ENCODE data around the gene IRF9.

Gene IRF9

GRCh38 chr14:24179961-24180796 lies 19.1 kb downstream of the IRF9 start (continued):
- TF ChIP-seq TSHZ2 (CRISPR knock-in tag; IDR thresholded peaks at IDR 0.05), result no peak

- TF ChIP-seq PPARA (CRISPR knock-in tag; IDR thresholded peaks at IDR 0.05; ENCODE audit: borderline replicate concordance) (no peak), ZNF565 (CRISPR knock-in tag; conservative IDR thresholded peaks at IDR 0.05; ENCODE audit: low read depth) (no peak), BACH2 (CRISPR knock-in tag; IDR thresholded peaks at IDR 0.05; ENCODE audit: borderline replicate concordance) (no peak), TOX (CRISPR knock-in tag; IDR thresholded peaks at IDR 0.05; ENCODE audit: borderline replicate concordance) (no peak), TCF4 (CRISPR knock-in tag; IDR thresholded peaks at IDR 0.05; ENCODE audit: borderline replicate concordance) (no peak), OSR1 (CRISPR knock-in tag; IDR thresholded peaks at IDR 0.05) (no peak), PATZ1 (CRISPR knock-in tag; IDR thresholded peaks at IDR 0.05; ENCODE audit: borderline replicate concordance) (no peak), CSDC2 (CRISPR knock-in tag; IDR thresholded peaks at IDR 0.05) (no peak), POU6F1 (CRISPR knock-in tag; IDR thresholded peaks at IDR 0.05; ENCODE audit: borderline replicate concordance, low read depth) (no peak), ZC3H10 (CRISPR knock-in tag; IDR thresholded peaks at IDR 0.05) (no peak), GLIS3 (CRISPR knock-in tag; IDR thresholded peaks at IDR 0.05) (no peak; the same call in 1 of the 2 replicates), SNAI2 (CRISPR knock-in tag; IDR thresholded peaks at IDR 0.05) (no peak), ARNTL (CRISPR knock-in tag; IDR thresholded peaks at IDR 0.05; ENCODE audit: borderline replicate concordance, low read depth) (no peak), ESRRG (CRISPR knock-in tag; IDR thresholded peaks at IDR 0.05) (no peak), CSRNP3 (CRISPR knock-in tag; IDR thresholded peaks at IDR 0.05) (no peak), ZNF70 (CRISPR knock-in tag; IDR thresholded peaks at IDR 0.05) (no peak)
- no peak for ATAC-seq
Observed at GRCh38 chr14:24181371-24182077, 20.5 kb downstream of the IRF9 start.

GRCh38 chr14:24182110-24182882 lies 21.2 kb downstream of the IRF9 start:
- ATAC-seq, result no peak
- TF ChIP-seq OSR1 (CRISPR knock-in tag; IDR thresholded peaks at IDR 0.05) (no peak), TOX (CRISPR knock-in tag; IDR thresholded peaks at IDR 0.05; ENCODE audit: borderline replicate concordance) (no peak)

- no peak for TF ChIP-seq ARNTL (CRISPR knock-in tag; IDR thresholded peaks at IDR 0.05; ENCODE audit: borderline replicate concordance, low read depth)
- no peak for TF ChIP-seq ZFP3 (CRISPR knock-in tag; IDR thresholded peaks at IDR 0.05)
- TF ChIP-seq TCF4 (CRISPR knock-in tag; IDR thresholded peaks at IDR 0.05; ENCODE audit: borderline replicate concordance), result no peak
- no peak for TF ChIP-seq CSRNP3 (CRISPR knock-in tag; IDR thresholded peaks at IDR 0.05)
- no peak for TF ChIP-seq PPARA (CRISPR knock-in tag; IDR thresholded peaks at IDR 0.05; ENCODE audit: borderline replicate concordance)
- no peak for TF ChIP-seq TOX (CRISPR knock-in tag; IDR thresholded peaks at IDR 0.05; ENCODE audit: borderline replicate concordance)
- no peak for TF ChIP-seq ISL1 (CRISPR knock-in tag; IDR thresholded peaks at IDR 0.05)
- ATAC-seq, result no peak
Observed at GRCh38 chr14:24183014-24183481, 22.0 kb downstream of the IRF9 start.
